Activated CD8-positive, alpha-beta memory T cell treated with anti-CD3 and anti-CD28 coated beads for 48 hours (primary cell): Measurements from ENCODE around the gene PHLDB3.
"Not testable (repeated sequence)": the region's sequence is repeated elsewhere in the genome, so short reads cannot be mapped to it uniquely, and the experiment has no call there.

ENCODE experiments used
- DNase-seq, 3 experiments: peaks; one replicate each; pipeline ENCODE4 v3.0.0-alpha.2; 2020; ENCODE audit warnings: low read depth in 2 of 3, low spot score in 2 of 3

PHLDB3 gene

GRCh38 chr19:43527860-43528622 lies 23.5 kb upstream of the PHLDB3 start:
- no peak for DNase-seq

DNA sequence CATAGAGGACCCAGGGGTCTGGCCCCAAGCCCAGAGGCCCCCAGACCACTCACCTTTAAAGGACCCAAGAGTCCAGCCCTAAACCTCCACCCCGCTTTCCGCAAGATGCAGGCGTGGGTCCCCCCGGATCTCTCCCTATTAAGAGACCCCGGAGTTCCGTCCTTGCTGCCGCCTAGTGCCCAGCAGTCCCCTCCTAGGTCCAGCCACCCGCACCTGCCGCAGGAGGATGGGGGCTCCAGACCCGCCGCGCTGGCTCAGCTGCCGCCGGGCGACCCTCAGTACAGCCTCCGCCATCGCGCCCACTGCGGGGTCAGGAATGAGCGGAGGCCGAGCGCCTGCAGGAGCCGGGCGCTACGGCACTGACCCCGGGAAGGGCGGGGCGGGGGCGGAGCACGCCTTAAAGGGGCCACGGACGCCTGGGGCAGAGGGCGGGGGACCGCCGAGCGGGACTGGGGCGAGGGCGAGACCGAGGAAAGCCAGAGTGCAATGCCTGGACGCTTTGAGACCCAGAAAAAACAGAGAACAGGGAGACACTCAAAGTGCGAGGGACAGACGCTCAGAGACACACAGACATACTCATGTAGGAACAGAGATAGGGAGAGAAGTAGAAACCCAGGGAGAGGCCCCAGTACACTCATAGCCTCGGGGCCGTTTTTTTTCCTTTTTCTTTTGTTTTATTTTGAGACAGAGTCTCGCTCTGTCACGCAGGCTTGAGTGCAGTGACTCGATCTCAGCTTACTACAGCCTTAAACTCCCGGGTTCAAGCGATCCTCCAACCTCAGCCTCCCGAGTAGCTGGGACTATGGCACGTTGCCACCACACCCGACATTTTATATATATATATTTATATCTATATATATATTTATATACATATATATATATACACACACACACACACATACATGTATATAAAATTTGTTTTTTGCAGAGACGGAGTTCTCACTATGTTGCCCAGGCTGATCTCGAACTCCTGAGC lies 22.6 kb upstream of the PHLDB3 start, which contains the start of gene ETHE1:
TSS of gene ETHE1 (minus strand) at position 318 of the 976 bp plus-strand sequence. CDS start at position 294, 24 bp downstream.
- DNase-seq = peak; percentile 52 to 69 (median 52)

- no peak for DNase-seq
Measured at GRCh38 chr19:43525836-43526771, 21.6 kb upstream of the PHLDB3 start.

DNA sequence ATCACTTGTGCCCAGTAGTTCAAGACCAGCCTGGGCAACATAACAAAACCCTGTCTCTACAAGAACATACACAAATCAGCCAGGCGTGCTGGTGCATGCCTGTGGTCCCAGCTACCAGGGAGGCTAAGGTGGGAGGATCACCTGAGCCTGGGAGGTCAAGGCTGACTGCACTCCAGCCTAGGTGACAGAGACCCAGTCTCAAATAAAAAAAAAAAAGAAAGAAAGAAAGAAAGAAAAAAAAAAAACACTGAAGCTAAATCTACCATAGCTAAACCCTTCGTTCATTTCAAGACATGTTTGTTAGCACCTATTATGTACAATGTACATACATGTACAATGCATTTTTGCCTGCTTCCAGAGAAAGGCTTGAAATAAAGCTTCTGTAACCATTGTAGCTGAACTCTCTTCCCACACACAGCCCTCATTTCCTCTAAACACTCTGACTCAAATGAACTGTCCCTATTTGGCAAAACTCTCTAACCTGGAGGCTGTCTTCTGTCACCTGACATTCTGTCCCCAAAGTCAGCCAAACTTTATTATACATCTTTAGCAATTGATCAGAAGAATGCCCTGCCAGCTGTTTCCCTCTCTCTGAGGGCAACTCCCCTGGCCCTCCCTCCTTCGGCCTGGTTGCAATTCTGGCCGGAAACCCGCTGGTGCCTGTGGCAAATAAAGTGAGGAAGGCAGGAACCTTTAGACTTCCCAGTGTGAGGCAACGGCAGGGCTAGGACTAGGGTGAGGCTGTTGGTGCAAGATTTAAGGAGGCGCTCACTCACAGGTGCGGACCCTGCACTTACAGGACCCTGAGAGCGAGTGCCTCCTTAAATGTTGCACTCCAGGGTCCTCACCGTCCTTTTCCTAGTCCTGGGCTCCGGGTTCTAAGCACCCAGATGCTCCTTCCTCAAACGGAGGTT lies 20.6 kb upstream of the PHLDB3 start:
- DNase-seq = no peak

GRCh38 chr19:43523696-43524095 lies 19.1 kb upstream of the PHLDB3 start:
- not testable (repeated sequence) for DNase-seq

DNA sequence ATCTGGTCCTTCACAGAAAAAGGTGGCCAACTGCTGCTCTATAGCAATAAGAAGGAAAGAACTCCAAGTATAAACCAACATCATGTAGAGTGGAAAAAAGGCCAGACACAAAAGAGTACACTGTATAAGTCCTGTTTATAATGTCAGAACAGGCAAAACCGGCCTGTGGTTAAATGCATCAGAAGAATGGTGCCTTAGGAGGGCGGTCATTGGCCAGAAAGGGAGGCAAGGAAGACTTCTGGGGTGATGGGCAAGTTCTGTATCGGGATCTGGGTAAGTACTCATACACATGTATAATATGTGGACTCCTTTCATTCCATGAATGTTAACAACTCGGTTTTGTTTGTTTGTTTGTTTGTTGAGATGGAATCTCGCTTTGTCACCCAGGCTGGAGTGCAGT lies 18.4 kb upstream of the PHLDB3 start:
- DNase-seq = no peak

GRCh38 chr19:43519436-43520088 lies 15.0 kb upstream of the PHLDB3 start:
- DNase-seq = peak; percentile 31 to 71 (median 56)

DNA sequence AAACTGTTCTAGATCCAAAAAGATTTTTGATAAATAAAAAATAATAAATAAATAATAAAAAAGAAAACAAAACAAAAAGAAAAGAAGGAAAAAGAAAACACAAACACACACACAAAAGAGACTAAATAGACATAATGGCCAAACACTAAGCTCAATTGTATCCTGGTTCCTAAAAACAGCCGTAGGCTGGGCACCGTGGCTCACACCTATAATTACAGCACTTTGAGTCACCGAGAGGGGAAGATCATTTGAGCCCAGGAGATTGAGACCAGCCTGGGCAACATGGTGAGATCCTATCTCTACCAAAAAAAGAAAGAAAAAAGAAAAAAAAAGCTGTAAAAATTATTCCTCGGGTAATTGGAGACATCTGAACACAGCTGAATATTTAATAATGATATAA lies 13.5 kb upstream of the PHLDB3 start:
- DNase-seq = no peak

DNA sequence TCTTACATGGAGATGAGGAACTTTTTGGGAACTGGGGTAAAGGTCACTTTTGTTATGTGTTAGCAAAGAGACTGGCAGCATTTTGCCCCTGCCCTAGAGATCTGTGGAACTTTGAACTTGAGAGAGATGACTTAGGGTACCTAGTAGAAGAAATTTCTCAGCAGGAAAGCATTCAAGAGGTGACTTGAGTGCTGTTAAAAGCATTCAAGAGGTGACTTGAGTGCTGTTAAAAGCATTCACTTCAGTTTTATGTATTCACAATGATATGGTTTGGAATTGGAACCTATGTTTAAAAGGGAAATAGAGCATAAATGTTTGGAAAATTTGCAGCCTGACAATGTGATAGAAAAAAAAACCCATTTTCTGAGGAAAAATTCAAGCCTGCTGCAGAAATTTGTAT lies 7.9 kb upstream of the PHLDB3 start:
- not testable (repeated sequence) for DNase-seq

- no peak for DNase-seq
Measured at GRCh38 chr19:43511324-43511723, 6.8 kb upstream of the PHLDB3 start.

DNA sequence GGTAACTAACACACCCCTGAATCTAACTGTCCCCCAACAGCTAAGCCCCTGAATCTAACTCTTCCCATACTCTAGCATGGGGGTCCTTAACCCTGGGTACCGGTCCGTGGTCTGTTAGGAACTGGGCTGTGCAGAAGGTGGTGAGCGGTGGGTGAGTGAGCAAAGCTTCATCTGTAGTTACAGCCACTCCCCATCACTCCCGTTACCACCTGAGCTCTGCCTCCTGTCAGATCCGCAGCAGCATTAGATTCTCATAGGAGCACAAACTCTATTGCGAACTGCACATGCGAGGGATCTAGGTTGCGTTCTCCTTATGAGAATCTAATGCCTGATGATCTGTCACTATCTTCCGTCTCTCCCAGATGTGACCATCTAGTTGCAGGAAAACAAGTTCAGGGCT lies 6.2 kb upstream of the PHLDB3 start:
- no peak for DNase-seq

- no peak for DNase-seq
Measured at GRCh38 chr19:43507880-43508279, 3.3 kb upstream of the PHLDB3 start.

DNA sequence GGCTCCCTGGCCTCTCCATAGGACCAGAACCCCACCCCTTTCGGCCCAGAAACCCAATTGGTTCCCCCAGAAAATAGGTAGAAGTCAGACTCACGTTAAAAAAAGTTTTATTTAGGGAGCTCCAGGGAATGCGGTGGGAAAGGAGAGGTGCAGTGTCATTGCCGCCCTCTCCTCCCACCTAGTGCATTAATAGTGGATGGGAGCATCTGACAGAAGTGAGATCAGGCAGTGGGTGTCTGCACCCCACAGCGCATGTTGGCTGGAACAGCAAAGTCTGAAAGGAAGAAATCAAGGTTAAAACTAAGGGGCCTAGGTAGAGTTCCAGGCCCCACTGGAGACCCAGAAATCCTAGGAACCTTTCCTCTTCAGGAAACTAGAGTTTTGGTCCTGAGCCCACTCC lies 2.1 kb upstream of the PHLDB3 start:
- no peak for DNase-seq

DNA sequence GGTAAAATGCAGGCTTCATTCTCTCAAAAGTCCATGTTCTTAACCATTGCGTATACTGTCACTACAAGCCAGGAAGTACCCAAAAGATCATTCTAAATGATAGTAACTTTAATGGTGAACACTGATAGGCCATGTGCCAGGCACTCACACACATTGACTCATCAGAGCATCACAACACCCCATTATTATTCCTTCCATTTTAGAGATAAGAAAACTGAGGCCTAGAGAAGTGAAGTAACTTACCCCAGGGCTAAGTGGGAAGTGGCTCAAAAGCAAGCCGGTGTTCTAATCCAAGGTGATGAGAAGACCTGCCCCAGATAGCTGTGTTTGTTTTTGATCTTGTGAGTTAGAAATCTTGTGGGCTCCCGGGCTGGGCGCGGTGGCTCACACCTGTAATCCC lies 1.4 kb upstream of the PHLDB3 start:
- no peak for DNase-seq

- DNase-seq = no peak
Measured at GRCh38 chr19:43505186-43505456, 575 bp upstream of the PHLDB3 start.

GRCh38 chr19:43503501-43504425 lies 783 bp downstream of the PHLDB3 start:
- peak; percentile 88 to 97 (median 93) for DNase-seq

DNA sequence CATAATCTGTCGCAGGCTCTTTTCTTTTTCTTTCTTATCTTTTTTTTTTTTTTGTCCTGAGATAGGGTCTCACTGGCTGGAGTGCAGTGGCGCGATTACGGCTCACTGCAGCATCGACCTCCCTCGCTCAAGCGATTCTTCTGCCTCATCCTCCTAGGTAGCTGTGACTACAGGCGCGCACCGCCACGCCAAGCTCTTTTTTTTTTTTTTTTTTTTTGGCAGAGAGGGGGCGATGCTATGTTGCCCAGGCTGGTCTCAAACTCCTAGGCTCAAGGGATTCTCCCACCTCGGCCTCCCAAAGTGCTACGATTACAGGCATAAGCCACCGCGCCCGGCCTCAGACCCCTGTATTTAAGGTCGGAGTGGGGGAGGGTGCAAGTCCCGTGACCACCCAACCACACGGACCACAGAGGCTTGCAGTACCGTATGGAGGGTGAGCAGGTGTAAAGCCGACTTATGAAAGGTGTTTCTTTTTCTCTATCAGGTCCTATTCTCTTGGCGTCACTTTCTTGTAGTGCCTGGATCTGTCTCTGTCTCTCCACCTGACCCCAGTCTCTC lies 2.0 kb downstream of the PHLDB3 start:
- no peak for DNase-seq
